Measurements from ENCODE around the gene PTPRA.
"Not testable (repeated sequence)": the region's sequence is repeated elsewhere in the genome, so short reads cannot be mapped to it uniquely, and the experiment has no call there.

The PTPRA gene

DNA sequence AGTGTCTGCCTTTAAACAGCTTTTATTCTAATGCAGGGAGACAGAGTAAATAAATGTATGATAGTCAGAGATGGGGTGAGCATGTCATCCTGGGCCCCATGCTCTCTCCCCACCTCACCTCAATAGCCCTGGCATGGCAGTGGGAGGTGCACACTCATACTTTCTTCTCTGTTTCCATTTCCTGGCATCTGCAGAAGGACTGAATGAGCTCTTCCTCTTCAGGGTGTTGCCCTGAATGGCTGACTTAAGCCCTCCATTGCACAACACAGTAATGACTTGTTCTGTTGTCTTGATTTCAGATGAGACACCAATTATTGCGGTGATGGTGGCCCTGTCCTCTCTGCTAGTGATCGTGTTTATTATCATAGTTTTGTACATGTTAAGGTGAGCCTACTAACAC, 113.2 kb downstream of the PTPRA start:
- no peak for DNase-seq

DNA sequence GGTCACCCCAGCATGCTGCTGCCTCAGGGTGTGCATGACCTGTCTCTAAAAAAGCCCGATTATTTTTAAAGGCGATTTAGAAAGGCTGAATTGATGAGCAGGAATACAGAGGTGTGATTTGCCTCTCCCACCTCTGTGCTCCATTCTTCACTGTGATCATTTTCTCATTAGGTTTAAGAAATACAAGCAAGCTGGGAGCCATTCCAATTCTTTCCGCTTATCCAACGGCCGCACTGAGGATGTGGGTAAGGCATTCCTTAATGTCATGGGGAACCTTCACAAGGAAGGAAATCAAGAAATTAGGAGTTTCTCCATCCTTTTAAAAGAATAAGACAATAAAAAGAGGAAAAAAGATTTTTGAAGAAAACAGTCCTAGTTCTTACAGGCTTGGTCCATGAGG, 114.6 kb downstream of the PTPRA start:
- DNase-seq = no peak

GRCh38 chr20:2991532-2991931, 118.3 kb downstream of the PTPRA start:
- DNase-seq = no peak

GRCh38 chr20:2993250-2993649, 120.0 kb downstream of the PTPRA start:
- no peak for DNase-seq

- DNase-seq = no peak
Measured at GRCh38 chr20:2995796-2996195, 122.5 kb downstream of the PTPRA start.

- DNase-seq = no peak
Measured at GRCh38 chr20:2998728-2999127, 125.4 kb downstream of the PTPRA start.

GRCh38 chr20:3000852-3001523, 127.7 kb downstream of the PTPRA start:
- DNase-seq = peak in 3 of 58 donors; percentile 2 to 58 (median 39)

DNA sequence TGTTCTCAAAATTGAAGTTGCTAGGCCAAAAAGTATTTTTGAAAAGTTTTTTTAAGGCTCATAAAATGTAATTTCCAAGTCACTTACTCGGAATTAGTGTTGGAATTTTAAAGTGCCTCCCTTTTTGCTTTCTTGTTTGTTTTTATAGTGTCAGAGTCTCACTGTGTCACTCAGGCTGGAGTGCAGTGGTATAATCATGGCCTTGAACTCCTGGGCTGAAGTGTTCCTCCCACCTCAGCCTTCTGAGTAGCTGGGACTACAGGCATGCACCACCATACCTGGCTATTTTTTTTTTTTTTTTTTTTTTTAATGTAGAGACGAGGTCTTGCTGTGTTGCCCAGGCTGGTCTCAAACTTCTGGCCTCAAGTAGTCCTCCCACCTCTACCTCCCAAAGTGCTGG, 130.1 kb downstream of the PTPRA start:
- DNase-seq = no peak

DNA sequence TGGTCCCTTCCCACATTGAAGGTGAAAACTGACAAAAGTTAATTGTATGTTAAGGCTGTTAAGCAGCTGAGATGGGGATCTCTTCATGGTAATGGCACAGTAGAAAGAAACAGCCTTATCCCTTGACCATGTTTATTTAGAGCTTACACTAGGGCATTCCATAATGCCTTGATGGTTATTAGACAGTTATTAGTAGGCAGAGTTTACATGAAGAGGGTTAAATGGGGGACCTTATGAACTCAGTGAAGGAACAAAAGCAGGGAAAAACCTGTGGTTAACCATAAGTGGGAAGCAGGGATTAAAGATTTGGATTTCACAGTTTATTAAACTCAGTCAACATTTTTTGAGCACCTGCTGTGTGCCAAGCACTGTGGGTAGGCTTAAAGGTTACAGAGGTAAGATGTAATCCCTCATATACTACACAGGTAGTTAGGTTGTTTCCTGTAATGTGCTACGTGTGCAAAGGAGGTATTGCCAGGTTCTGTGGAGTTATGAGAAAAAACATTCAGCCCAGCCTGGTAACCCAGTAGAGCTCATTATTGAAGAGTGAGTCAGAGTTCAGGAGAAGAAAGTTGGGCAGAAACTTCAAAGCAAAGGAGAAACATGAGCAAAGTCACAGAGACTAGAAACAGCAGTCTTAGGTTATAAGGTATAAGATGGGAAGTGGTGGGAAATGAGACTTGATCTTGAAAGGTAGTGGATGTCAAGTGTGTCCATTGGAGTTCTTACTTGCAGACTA, 137.9 kb downstream of the PTPRA start:
- no peak for DNase-seq

GRCh38 chr20:3011752-3012151, 138.5 kb downstream of the PTPRA start:
- peak in 2 of 58 donors; percentile 12 to 13 for DNase-seq

- no peak for DNase-seq
Measured at GRCh38 chr20:3013771-3014170, 140.5 kb downstream of the PTPRA start.

DNA sequence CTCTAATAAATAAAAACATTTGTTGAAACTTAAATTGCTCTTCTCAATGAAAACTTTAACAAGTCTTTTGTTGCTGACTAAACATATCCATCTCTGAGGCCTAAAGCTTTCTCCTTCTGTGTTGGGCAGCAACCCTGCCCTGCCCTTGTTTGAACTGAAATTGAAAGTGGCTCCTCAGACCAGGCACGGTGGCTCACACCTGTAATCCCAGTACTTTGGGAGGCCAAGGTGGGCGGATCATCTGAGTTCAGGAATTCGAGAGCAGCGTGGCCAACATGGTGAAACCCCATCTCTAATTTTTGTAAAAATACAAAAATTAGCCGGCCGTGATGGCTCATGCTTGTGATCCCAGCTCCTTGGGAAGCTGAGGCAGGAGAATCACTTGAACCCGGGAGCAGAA, 140.9 kb downstream of the PTPRA start:
- no peak for DNase-seq

- no peak for DNase-seq
Measured at GRCh38 chr20:3014662-3015061, 141.4 kb downstream of the PTPRA start.

- DNase-seq = not testable (repeated sequence)
Measured at GRCh38 chr20:3015302-3015701, 142.0 kb downstream of the PTPRA start.

- no peak for DNase-seq
Measured at GRCh38 chr20:3021327-3021726, 148.0 kb downstream of the PTPRA start.

- no peak for DNase-seq
Measured at GRCh38 chr20:3021777-3022176, 148.5 kb downstream of the PTPRA start.

DNA sequence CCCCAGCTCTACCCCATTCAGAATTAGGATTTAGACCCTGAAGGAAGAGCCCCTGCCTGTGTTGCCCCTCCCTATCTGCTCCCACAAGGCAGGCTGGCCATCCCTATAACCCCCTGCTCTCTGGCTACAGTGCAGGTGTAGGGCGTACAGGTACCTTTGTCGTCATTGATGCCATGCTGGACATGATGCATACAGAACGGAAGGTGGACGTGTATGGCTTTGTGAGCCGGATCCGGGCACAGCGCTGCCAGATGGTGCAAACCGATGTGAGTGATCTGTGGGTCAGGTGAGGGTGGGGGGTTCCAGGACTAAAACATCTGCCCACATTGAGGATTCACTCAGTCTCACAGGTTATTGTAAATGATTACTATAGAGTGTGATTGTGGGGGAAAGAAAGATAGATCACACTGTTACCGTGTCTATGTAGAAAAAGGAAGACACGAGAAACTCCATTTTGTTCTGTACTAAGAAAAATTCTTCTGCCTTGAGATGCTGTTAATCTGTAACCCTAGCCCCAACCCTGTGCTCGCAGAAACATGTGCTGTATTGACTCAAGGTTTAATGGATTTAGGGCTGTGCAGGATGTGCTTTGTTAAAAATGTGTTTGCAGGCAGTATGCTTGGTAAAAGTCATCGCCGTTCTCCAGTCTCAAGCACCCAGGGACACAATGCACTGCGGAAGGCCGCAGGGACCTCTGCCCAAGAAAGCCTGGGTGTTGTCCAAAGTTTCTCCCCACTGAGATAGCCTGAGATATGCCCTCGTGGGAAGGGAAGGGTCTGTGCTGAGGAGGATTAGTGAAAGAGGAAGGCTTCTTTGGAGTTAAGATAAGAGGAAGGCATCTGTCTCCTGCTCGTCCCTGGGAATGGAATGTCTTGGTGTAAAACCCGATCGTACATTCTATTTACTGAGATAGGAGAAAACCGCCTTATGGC, 149.5 kb downstream of the PTPRA start:
- DNase-seq = not testable (repeated sequence)

GRCh38 chr20:3027987-3028386, 154.7 kb downstream of the PTPRA start:
- DNase-seq = no peak

DNA sequence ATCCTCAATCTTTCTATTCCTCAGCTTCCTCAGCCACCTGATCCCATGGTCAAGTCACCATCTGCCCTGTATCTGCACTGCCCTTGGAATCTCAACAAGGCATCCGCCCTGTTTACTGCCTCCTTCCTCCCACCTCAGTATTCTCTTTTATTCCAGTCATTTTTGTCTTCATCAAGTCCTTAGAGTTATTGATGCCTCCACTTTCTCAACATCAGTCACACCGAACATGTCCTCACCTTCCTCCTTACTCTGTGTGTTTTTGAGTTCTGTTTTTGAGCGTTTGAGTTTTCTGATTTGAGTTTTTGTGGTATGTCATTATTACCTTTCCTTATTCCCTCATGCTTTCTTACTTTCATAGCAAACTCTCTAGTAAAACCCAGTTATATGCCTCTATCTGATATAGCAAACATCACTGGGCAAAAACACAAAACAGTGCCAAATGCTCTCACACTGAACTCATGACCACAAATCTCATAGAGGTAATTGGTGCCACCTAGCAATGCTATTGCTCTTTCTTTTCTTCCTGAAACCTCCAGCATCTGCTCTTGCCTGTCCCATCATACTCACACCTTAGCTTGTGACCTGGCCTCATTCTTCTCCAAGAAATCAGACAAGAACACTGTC, 158.4 kb downstream of the PTPRA start:
- no peak for DNase-seq

DNA sequence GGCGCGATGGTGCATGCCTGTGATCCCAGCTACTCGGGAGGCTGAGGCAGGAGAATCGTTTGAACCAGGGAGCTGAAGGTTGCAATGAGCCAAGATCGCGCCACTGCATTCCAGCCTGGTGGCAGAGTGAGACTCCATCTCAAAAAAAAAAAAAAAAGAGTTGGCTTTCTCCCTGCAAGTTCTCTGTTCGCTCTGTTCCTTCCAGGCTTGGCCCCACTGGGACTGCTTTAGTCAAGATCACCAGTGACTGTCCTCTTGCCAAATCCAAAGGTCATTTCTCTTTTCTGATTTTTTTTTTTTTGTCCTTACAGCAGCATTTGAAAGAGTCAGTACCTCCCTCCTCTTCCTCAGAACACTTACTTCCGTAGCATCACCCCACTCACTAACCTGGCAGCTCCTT, 159.3 kb downstream of the PTPRA start:
- DNase-seq = peak in 6 of 58 donors; percentile 7 to 39 (median 22)

DNA sequence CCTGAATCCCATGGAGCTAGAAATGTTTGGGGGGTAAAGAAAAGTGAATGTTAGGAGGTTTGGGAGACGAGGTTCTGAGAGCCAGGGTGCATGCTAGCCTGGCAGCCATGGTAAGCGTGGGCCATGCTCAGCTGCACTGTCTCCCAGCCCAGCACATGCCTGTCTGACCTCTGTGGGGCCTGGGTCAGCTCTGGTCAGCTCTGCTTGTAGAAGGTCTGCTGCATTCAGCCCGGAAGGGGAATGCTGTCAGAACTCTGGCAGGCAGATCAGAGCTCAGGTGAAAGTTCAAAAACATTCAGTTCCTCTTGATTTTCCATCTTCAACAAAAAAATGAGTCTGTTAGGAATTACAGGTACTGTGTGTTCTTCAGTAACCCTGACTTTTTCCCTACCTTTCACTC, 164.4 kb downstream of the PTPRA start:
- no peak for DNase-seq

Data from anterior cingulate cortex (tissue), 58 donors.